ENCODE data around the gene NDUFS1. TPM values are rescaled to one million over a fixed set of nuclear protein-coding genes. Genes with fewer than 3 reads are reported as not detected.

NDUFS1 gene
- total RNA-seq, 1 experiment from 2014 or later = 110 TPM

DNA sequence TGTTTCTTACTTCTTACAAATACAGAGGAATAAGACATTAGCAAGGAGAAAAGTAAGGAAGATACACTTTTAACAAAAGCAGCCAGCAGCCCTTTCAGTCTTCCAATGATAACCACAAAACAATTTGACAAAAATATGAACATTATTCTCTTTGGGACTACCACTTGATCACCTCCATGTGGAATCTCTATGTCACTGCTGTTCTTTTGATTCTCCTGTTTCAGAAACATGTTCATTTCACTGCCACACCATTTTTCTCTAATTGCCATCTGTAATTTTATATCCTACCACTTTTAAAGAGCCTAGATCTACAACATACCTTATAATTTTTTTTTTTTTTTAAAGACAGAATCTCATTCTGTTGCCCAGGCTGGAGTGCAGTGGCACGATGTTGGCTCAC is 84.1 kb downstream of the NDUFS1 start:
- ChIA-PET CTCF (no interaction called here), POLR2A (ENCODE audit: unreplicated experiment) (no interaction called here)
- Histone ChIP-seq H3F3A (ENCODE audit: low read length, unreplicated experiment) (no peaks in the 10 kb centered on the region), H2AFZ (ENCODE audit: low read length) (no peak overlapping the region), H3K9ac (ENCODE audit: low read length) (no peak overlapping the region), H3K4me1 (ENCODE audit: insufficient read depth, low read length) (no peaks in the 10 kb centered on the region), H3K4me3 (ENCODE audit: low read length) (no peak overlapping the region), H3K27me3 (ENCODE audit: low read length) (no peaks in the 10 kb centered on the region), H3K36me3 (ENCODE audit: low read depth, low read length) (no peaks in the 10 kb centered on the region), H3K27ac (ENCODE audit: low read length) (no peak overlapping the region), H3K9me2 (replicated peaks; ENCODE audit: low read length) (no peaks in the 10 kb centered on the region), H4K20me1 (ENCODE audit: low read length) (no peaks in the 10 kb centered on the region), H3K9me3 (ENCODE audit: low read length) (no peaks in the 10 kb centered on the region), H3K79me2 (ENCODE audit: low read length) (peaks cover 80% of the 10 kb centered on the region), H3K4me2 (ENCODE audit: low read length) (no peak overlapping the region)
- no peak for ATAC-seq
- intact Hi-C loops (cut with micrococcal nuclease) = no loop called here
- no peak for TF ChIP-seq EZH2phosphoT487 (IDR thresholded peaks at IDR 0.05; ENCODE audit: borderline replicate concordance, low read length)
- 0 out of 2 replicates have a peak, but pooled peaks have one; percentile 10 for TF ChIP-seq CTCF (conservative IDR thresholded peaks at IDR 0.05; ENCODE audit: low read depth, low read length)
- DNase-seq = no peak
- no TSS peak for BruUV-seq (replicated peaks)

DNA sequence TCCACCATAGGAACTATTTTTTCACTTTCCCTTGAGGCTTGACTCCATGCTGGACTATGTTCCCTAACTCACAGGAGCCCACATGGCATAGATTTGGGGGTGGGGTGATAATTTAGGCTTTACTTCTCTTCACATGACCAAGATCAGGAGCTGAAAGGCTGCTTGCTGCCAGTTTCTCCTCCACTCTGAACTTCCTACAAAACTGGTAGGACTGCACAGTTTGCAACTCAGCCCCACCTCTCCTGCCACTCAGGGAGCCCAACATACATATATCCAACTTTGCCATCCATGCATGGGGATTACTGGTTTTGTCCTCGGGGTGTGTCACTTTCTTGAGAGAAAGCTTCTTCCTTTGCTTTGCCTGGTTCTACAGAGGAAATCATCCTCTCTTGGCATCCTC is 87.4 kb downstream of the NDUFS1 start:
- no peak overlapping the region for H2AFZ ChIP-seq (ENCODE audit: low read length)
- TF ChIP-seq CTCF (conservative IDR thresholded peaks at IDR 0.05; ENCODE audit: low read depth, low read length) = no peak
- TF ChIP-seq EZH2 (IDR thresholded peaks at IDR 0.05; ENCODE audit: low read length, unreplicated experiment) = no peak
- TF ChIP-seq EZH2phosphoT487 (IDR thresholded peaks at IDR 0.05; ENCODE audit: borderline replicate concordance, low read length) = no peak
- H3K27me3 ChIP-seq (ENCODE audit: low read length) = no peaks in the 10 kb centered on the region
- H3K9ac ChIP-seq (ENCODE audit: low read length) = no peak overlapping the region
- no peaks in the 10 kb centered on the region for H3F3A ChIP-seq (ENCODE audit: low read length, unreplicated experiment)
- DNase-seq = no peak
- no peak for ATAC-seq
- H3K79me2 ChIP-seq (ENCODE audit: low read length) = peaks cover 72% of the 10 kb centered on the region
- ChIA-PET CTCF (no interaction called here), POLR2A (ENCODE audit: unreplicated experiment) (no interaction called here)
- H3K27ac ChIP-seq (ENCODE audit: low read length) = no peak overlapping the region
- H3K4me3 ChIP-seq (ENCODE audit: low read length) = no peak overlapping the region
- no TSS peak for BruUV-seq (replicated peaks)
- no peaks in the 10 kb centered on the region for H3K4me1 ChIP-seq (ENCODE audit: insufficient read depth, low read length)
- intact Hi-C loops (cut with micrococcal nuclease) = no loop called here
- no peaks in the 10 kb centered on the region for H3K36me3 ChIP-seq (ENCODE audit: low read depth, low read length)
- H3K4me2 ChIP-seq (ENCODE audit: low read length) = no peak overlapping the region
- H3K9me2 ChIP-seq (replicated peaks; ENCODE audit: low read length) = no peaks in the 10 kb centered on the region
- no peaks in the 10 kb centered on the region for H4K20me1 ChIP-seq (ENCODE audit: low read length)
- H3K9me3 ChIP-seq (ENCODE audit: low read length) = no peaks in the 10 kb centered on the region

- no peaks in the 10 kb centered on the region for H4K20me1 ChIP-seq (ENCODE audit: low read length)
- POLR2A ChIA-PET (ENCODE audit: unreplicated experiment) = no interaction called here
Measured at GRCh38 chr2:206069417-206069816, 89.8 kb downstream of the NDUFS1 start.

More at GRCh38 chr2:206069417-206069816, 89.8 kb downstream of the NDUFS1 start:
- H3K4me2 ChIP-seq (ENCODE audit: low read length) = no peak overlapping the region
- H3K36me3 ChIP-seq (ENCODE audit: low read depth, low read length) = no peaks in the 10 kb centered on the region
- H3K4me3 ChIP-seq (ENCODE audit: low read length) = no peak overlapping the region
- TF ChIP-seq CTCF (conservative IDR thresholded peaks at IDR 0.05; ENCODE audit: low read depth, low read length) (no peak), EZH2 (IDR thresholded peaks at IDR 0.05; ENCODE audit: low read length, unreplicated experiment) (no peak), EZH2phosphoT487 (IDR thresholded peaks at IDR 0.05; ENCODE audit: borderline replicate concordance, low read length) (no peak)
- H3K9me2 ChIP-seq (replicated peaks; ENCODE audit: low read length) = no peaks in the 10 kb centered on the region
- no TSS peak for BruUV-seq (replicated peaks)
- no peak overlapping the region for H3K27ac ChIP-seq (ENCODE audit: low read length)
- no peaks in the 10 kb centered on the region for H3K27me3 ChIP-seq (ENCODE audit: low read length)
- H3K9ac ChIP-seq (ENCODE audit: low read length) = no peak overlapping the region
- H3F3A ChIP-seq (ENCODE audit: low read length, unreplicated experiment) = no peaks in the 10 kb centered on the region
- ATAC-seq = no peak
- no peak overlapping the region for H2AFZ ChIP-seq (ENCODE audit: low read length)
- H3K4me1 ChIP-seq (ENCODE audit: insufficient read depth, low read length) = no peaks in the 10 kb centered on the region
- intact Hi-C loops (cut with micrococcal nuclease) = no loop called here
- CTCF ChIA-PET = no interaction called here
- DNase-seq = no peak
- H3K79me2 ChIP-seq (ENCODE audit: low read length) = peaks cover 70% of the 10 kb centered on the region
- no peaks in the 10 kb centered on the region for H3K9me3 ChIP-seq (ENCODE audit: low read length)
